Measurements from ENCODE around the gene ADK.

Gene ADK

DNA sequence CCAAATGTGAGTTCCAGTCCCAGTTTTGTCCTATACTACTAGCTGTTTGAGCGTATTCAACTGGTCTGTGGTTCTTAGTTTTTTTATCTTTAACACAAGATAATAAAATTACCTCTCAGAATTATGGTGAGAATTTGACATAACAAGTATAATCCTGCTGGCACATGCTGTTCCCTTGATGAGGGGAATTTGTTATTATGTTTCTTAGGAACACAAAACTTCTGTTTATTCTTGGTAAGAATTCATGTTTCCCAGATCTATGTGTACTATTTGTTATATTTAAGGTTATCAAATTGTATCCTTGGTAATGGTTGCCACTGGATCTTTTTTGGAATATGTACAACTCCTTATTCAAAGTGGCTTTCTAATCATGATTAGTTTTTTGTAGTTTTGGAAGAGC lies 335.6 kb downstream of the ADK start:
- no peak for TF ChIP-seq POLR2AphosphoS5 (IDR thresholded peaks at IDR 0.05; ENCODE audit: low read depth, low read length)
- TF ChIP-seq FOXP2 (optimal IDR thresholded peaks at IDR 0.05; ENCODE audit: borderline replicate concordance, extremely low read depth, extremely low read length, insufficient read depth) = no peak
- TF ChIP-seq, protein P1, sequence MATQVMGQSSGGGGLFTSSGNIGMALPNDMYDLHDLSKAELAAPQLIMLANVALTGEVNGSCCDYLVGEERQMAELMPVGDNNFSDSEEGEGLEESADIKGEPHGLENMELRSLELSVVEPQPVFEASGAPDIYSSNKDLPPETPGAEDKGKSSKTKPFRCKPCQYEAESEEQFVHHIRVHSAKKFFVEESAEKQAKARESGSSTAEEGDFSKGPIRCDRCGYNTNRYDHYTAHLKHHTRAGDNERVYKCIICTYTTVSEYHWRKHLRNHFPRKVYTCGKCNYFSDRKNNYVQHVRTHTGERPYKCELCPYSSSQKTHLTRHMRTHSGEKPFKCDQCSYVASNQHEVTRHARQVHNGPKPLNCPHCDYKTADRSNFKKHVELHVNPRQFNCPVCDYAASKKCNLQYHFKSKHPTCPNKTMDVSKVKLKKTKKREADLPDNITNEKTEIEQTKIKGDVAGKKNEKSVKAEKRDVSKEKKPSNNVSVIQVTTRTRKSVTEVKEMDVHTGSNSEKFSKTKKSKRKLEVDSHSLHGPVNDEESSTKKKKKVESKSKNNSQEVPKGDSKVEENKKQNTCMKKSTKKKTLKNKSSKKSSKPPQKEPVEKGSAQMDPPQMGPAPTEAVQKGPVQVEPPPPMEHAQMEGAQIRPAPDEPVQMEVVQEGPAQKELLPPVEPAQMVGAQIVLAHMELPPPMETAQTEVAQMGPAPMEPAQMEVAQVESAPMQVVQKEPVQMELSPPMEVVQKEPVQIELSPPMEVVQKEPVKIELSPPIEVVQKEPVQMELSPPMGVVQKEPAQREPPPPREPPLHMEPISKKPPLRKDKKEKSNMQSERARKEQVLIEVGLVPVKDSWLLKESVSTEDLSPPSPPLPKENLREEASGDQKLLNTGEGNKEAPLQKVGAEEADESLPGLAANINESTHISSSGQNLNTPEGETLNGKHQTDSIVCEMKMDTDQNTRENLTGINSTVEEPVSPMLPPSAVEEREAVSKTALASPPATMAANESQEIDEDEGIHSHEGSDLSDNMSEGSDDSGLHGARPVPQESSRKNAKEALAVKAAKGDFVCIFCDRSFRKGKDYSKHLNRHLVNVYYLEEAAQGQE (IDR thresholded peaks at IDR 0.05; ENCODE audit: insufficient read depth in 1 of 2, low read depth in 2 of 2, low read length in 2 of 2) = no peak
- TF ChIP-seq TAF1 (IDR thresholded peaks at IDR 0.05; ENCODE audit: borderline replicate concordance, insufficient read depth, low read length) = no peak
- no peak for TF ChIP-seq SIN3A (IDR thresholded peaks at IDR 0.05; ENCODE audit: borderline replicate concordance, insufficient read depth, low read length)

DNA sequence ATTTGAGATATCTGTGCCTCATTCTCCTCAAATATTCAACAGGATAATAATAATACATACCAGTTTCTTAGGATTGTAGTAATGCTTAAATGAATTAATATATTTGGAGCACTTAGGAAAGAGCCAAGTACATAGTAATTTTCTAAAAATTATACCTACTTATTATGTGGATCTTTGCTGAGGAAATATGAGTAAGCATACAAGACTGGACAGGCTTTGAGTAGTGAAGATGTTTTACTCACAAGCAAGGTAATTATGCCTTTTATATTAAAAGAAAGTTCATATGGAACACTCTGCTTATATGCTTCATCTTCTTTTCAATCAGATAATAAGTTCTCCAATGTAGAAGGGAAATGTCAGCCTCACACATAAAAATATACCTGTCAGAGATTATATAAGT lies 337.9 kb downstream of the ADK start:
- no peak for TF ChIP-seq TAF1 (IDR thresholded peaks at IDR 0.05; ENCODE audit: borderline replicate concordance, insufficient read depth, low read length)
- TF ChIP-seq SIN3A (IDR thresholded peaks at IDR 0.05; ENCODE audit: borderline replicate concordance, insufficient read depth, low read length) = no peak
- TF ChIP-seq FOXP2 (optimal IDR thresholded peaks at IDR 0.05; ENCODE audit: borderline replicate concordance, extremely low read depth, extremely low read length, insufficient read depth) = no peak
- no peak for TF ChIP-seq POLR2AphosphoS5 (IDR thresholded peaks at IDR 0.05; ENCODE audit: low read depth, low read length)
- TF ChIP-seq, protein P1 (IDR thresholded peaks at IDR 0.05; ENCODE audit: insufficient read depth in 1 of 2, low read depth in 2 of 2, low read length in 2 of 2) = no peak

DNA sequence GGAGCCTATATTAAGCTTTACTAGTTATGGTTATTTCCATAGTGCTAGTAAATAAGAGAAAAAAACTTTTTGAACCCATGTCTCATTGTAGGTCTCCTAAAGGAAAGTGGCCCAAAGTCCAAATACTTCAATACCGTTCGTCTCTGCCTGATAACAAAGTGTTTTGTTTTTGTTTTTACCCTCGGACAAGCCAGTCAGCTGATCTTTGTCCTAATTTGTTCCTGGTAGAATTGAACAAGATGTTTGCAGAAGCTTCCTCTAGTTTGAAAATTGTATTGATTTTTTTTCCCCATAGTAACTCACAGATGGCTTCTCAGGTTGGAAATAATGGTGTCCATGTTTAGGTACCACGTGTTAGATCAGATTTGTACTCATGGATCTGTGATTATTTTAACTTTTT lies 339.5 kb downstream of the ADK start:
- TF ChIP-seq TAF1 (IDR thresholded peaks at IDR 0.05; ENCODE audit: borderline replicate concordance, insufficient read depth, low read length) = no peak
- TF ChIP-seq, protein P1 (IDR thresholded peaks at IDR 0.05; ENCODE audit: insufficient read depth in 1 of 2, low read depth in 2 of 2, low read length in 2 of 2) = no peak
- no peak for TF ChIP-seq SIN3A (IDR thresholded peaks at IDR 0.05; ENCODE audit: borderline replicate concordance, insufficient read depth, low read length)
- no peak for TF ChIP-seq FOXP2 (optimal IDR thresholded peaks at IDR 0.05; ENCODE audit: borderline replicate concordance, extremely low read depth, extremely low read length, insufficient read depth)
- TF ChIP-seq POLR2AphosphoS5 (IDR thresholded peaks at IDR 0.05; ENCODE audit: low read depth, low read length) = no peak

DNA sequence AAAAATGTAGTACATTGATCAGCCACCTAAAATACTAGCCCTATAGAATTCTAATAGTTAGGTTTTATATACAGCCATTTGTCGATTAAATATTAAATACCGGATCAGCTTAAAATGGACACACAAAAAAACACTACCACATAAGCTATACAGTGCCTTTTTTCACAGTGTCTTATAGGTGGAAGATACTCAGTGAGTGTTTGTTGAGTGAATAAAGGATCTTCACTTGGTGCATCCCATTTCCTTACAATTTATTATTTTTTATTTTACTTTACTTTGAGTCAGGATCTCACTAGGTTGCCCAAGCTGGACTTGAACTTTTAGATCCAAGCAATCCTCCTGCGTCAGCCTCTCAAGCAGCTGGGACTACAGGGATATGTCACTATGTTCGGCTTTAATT lies 340.0 kb downstream of the ADK start:
- TF ChIP-seq, protein P1 (IDR thresholded peaks at IDR 0.05; ENCODE audit: insufficient read depth in 1 of 2, low read depth in 2 of 2, low read length in 2 of 2) = no peak
- TF ChIP-seq SIN3A (IDR thresholded peaks at IDR 0.05; ENCODE audit: borderline replicate concordance, insufficient read depth, low read length) (no peak), FOXP2 (optimal IDR thresholded peaks at IDR 0.05; ENCODE audit: borderline replicate concordance, extremely low read depth, extremely low read length, insufficient read depth) (no peak), POLR2AphosphoS5 (IDR thresholded peaks at IDR 0.05; ENCODE audit: low read depth, low read length) (no peak), TAF1 (IDR thresholded peaks at IDR 0.05; ENCODE audit: borderline replicate concordance, insufficient read depth, low read length) (no peak)
